SIG-M5 treated with dmso at 0.1 percent for 504 hours (cell line): ENCODE results near the gene PIK3R2.
"Not testable (repeated sequence)": the region's sequence is repeated elsewhere in the genome, so short reads cannot be mapped to it uniquely, and the experiment has no call there.

ENCODE experiments used
- DNase-seq: peaks from one replicate; lab custom pipeline; 2025; ENCODE audit not compliant: unreplicated experiment; lab: John Stamatoyannopoulos, UW

PIK3R2 gene

DNA sequence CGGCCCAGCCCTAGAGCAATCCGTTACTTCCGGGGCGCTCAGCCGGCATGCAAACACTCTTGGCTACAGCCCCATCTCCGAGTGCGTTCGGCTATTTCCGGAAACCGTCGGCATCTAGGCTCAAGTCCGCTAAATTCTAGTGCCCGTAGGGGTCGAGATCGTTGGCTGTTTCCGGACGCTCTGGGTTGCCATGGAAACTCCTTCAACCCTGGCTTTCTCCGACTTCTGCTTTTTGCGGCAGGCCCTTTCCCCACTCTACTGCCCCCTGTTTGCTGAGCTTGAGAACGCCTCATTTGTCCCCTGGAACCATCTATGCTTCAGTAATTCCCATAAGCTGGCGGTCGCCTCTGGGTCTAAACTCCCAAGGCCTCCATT, 534 bp upstream of the PIK3R2 start:
- peak; percentile 99 for DNase-seq

DNA sequence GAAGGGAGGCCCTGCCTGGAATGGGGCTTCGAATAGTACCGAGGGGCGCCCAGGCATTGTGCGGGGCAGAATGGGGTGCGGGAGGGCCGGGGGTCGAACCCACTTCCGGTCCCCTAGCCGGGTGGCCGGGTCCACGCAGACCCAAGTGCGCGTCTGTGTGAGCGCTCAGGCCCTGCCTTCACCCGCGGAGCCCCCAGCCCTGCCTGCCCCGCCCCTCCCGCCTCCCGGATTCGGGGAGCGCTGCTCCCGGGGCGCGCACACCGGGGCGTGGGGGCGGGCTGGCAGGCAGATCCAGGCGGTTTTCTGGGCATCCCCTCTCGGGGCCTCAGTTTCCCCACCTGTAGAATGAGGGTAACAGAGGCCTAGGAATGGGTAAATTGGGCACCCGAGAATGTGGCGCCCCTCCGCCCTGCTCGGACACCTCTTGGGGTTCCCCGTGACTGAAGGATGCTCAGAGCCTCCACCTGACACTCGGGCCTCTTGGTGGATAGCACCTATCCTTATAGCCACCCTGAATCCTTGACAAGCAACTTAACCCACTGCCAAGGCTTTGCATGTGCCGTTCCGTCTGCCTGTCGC, 682 bp downstream of the PIK3R2 start:
- DNase-seq, result no peak

GRCh38 chr19:18155095-18156087, 2.4 kb downstream of the PIK3R2 start:
- DNase-seq, result no peak

DNA sequence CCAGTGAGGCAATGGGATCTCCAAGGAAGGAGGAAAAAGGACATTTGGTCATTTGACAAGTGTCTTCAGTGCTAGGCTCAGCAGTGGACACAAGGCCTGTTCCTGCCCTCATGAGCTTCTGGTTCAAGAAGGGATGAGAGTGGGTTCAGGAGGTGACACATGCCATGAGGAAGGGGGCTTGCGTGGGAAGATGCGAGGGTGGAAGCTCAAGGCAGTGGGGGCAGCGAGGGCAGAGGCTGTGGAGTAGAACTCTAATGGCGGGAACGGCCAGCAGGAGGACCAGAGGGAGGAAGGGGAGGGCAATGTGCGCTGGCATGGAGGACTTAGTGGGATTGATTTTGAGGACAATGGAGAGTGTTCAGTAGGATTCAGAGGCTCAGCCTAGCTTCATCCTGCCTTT, 3.3 kb downstream of the PIK3R2 start:
- no peak for DNase-seq

- DNase-seq, result no peak
Measured at GRCh38 chr19:18156841-18157464, 4.0 kb downstream of the PIK3R2 start.

- DNase-seq, result no peak
Measured at GRCh38 chr19:18157465-18158063, 4.6 kb downstream of the PIK3R2 start.

- DNase-seq, result no peak
Measured at GRCh38 chr19:18158467-18158866, 5.5 kb downstream of the PIK3R2 start.

DNA sequence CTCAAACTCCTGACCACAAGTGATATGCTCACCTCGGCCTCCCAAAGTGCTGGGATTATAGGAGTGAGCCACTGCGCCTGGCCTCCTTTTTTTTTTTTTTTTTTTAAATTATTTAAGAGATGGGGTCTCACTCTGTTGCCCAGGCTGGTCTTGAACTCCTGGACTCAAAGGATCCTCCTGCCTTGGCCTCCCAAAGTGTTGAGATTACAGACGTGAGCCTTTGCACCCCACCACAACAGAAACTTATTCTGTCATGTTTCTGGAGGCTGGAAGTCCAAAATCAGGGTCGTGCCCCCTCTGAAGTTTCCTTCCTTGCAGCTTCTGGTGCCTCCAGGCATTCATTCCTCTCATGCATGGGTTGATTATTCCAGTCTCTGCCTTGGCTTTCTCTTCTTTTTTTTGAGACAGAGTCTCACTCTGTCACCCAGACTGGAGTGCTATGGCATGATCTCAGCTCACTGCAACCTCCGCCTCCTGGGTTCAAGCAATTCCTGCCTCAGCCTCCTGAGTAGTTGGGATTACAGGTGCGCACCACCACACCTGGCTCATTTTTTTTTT, 6.2 kb downstream of the PIK3R2 start:
- not testable (repeated sequence) for DNase-seq

DNA sequence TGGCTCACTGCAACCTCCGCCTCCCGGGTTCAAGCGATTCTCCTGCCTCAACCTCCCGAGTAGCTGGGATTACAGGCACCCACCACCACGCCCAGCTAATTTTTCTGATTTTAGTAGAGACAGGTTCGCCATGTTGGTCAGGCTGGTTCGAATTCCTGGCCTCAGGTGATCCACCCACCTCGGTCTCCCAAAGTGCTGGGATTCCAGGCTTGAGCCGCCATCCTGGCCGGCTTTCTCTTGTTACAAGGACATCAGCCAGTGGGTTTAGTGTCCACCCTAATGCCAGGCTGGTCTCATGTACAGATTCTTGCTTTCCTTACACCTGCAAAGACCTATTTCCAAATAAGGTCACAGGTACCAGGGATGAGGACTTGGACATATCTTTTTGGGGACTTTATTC, 6.8 kb downstream of the PIK3R2 start:
- DNase-seq, result no peak

GRCh38 chr19:18160493-18160970, 7.6 kb downstream of the PIK3R2 start:
- no peak for DNase-seq

DNA sequence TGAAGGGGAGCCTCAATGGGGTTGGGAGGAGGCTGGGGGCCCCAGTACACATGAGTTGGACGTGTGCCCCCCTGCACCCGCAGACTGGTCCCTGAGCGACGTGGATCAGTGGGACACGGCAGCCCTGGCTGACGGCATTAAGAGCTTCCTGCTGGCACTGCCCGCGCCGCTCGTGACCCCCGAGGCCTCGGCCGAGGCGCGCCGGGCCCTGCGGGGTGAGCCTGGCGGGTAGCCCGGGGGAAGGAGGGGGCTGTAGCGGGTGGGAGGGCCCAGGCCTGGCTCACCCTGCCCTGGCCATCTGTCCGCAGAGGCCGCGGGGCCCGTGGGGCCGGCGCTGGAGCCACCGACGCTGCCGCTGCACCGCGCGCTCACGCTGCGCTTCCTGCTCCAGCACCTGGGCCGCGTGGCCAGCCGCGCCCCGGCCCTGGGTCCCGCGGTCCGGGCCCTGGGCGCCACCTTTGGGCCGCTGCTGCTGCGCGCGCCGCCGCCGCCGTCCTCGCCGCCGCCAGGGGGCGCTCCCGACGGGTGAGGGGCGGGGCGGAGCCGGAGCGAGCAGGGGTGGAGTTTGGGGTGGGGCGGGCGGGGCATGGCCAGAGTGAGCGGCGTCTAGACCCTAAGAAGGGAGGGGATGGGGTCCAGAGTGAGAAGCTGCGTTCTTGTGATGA, 8.1 kb downstream of the PIK3R2 start:
- DNase-seq, result peak; percentile 53

DNA sequence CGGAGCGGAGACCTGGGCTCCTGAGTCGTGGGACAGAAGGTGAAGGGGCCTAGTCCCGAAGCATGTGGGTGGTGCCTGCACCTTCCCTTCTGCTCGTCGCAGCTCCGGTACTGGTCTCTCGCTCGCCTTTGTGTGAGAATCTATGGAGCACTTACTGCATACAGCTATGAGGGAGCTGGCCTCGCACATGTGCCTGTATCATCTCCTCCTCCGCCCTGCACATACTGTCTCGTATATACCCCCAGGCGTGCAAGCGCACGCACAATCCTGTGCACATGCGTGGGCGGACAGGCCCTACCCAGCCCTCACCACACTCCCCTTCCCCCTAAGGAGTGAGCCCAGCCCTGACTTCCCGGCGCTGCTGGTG, 8.7 kb downstream of the PIK3R2 start:
- DNase-seq, result no peak

- DNase-seq, result no peak
Measured at GRCh38 chr19:18164072-18164471, 11.1 kb downstream of the PIK3R2 start.

DNA sequence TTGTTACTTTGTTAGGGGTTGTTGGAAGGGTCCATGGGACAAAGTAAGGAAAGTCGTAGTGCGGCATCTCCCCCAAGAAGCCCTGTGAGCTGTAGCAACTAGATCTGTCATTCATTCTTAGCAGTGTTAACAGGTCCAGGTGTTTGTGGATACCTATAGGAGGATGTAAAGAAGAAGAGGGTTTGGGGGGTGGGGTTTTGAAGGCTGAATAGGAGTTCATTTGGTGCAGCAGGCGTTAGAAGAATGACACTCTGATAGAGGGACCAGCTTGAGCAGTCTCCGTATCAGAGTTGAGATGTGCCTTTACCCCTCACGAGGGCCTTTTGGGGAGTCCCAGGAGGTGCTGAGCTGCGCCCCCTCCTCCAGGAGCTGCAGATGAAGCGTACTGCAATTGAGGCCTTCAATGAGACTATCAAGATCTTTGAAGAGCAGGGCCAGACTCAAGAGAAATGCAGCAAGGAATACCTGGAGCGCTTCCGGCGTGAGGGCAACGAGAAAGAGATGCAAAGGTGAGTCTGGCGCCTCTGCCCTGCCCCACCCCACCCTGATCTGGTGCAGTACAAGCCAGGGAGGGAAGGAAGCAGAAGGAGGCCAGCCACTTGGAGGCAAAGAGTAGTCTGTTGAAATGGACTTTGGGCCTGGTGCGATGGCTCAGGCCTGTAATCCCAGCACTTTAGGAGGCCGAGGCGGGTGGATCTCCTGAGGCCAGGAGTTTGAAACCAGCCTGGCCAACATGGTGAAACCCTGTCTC, 13.0 kb downstream of the PIK3R2 start:
- DNase-seq, result no peak

- DNase-seq, result no peak
Measured at GRCh38 chr19:18167011-18167410, 14.0 kb downstream of the PIK3R2 start.

GRCh38 chr19:18167975-18168645, 15.1 kb downstream of the PIK3R2 start:
- peak; percentile 28 for DNase-seq

GRCh38 chr19:18168673-18169381, 15.9 kb downstream of the PIK3R2 start:
- DNase-seq, result no peak

DNA sequence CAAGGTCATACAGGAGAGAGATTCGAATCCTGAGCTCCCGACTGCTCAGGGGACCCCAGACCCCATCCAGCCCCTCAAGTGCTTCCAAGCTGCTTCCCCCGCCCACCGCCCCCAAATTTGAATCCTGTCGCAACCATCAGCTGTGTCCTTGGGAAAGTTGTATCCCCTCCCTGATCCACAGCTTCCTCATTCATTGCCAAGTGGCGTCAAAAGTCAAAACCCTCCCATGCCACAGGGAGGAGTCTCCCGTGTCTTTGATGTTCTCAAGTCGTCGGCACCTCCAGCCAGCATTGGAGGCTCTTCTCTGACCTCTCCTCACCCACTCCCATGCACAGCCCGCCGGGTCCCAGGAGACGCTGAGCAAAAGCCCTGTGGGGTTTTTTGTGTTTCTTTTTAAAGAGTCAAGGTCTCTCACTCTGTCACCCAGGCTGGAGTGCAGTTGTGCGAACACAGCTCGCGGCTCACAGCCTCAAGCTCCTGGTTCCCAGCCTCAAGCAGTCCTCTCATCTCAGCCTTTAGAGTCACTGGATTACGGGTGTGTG, 17.8 kb downstream of the PIK3R2 start:
- DNase-seq, result no peak
